AG04449 (cell line): ENCODE data around the gene GNG8.

Experiments
- CTCF ChIA-PET: fragments of 350-600 bp; formaldehyde crosslinking; extraction: SDS; loops from one replicate; lab custom pipeline; 2021; ENCODE audit warnings: antibody characterized with exemption; lab: Yijun Ruan, JAX
- POLR2A ChIA-PET: fragments of 400-600, 350-600 bp; formaldehyde crosslinking; extraction: SDS; loops from one replicate; lab custom pipeline; 2020; ENCODE audit warnings: antibody characterized with exemption, inconsistent platforms; lab: Yijun Ruan, JAX
- DNase-seq: peaks from one replicate; pipeline ENCODE4 v3.0.0-alpha.2; 2010; ENCODE audit warnings: low read depth, low spot score
- H3K4me3 ChIP-seq: 2 replicates; pipeline ENCODE4 v1.5.1; 2011; ENCODE audit warnings: low read depth, mild to moderate bottlenecking, control low read depth, low read length
- TF ChIP-seq, protein P1 (sequence below): IDR thresholded peaks from one replicate; pipeline ENCODE4 v1.5.1; 2011; ENCODE audit warnings: mild to moderate bottlenecking, moderate library complexity, low read length, control low read depth, inconsistent platforms; ENCODE audit not compliant: insufficient read depth; ENCODE audit errors: missing control alignments

The GNG8 gene

DNA sequence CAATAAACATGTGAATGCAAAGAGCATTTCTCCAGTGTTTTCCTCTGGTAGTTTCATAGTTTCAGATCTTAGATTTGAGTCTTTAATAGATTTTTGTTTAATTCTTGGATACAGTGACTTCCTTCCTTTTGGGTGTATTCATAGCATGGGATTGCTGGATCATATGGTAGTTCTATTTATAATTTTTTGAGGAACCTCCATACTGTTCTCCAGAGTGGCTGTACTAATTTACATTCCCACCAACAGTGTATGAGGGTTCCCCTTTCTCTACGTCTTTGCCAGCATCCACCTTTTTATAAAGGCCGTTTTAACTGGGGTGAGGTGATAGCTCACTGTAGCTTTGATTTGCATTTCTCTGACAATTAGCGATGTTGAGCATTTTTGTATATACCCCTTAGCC, 44.1 kb downstream of the GNG8 start:
- ChIA-PET CTCF (no interaction called here), POLR2A (no interaction called here)
- TF ChIP-seq, protein P1, sequence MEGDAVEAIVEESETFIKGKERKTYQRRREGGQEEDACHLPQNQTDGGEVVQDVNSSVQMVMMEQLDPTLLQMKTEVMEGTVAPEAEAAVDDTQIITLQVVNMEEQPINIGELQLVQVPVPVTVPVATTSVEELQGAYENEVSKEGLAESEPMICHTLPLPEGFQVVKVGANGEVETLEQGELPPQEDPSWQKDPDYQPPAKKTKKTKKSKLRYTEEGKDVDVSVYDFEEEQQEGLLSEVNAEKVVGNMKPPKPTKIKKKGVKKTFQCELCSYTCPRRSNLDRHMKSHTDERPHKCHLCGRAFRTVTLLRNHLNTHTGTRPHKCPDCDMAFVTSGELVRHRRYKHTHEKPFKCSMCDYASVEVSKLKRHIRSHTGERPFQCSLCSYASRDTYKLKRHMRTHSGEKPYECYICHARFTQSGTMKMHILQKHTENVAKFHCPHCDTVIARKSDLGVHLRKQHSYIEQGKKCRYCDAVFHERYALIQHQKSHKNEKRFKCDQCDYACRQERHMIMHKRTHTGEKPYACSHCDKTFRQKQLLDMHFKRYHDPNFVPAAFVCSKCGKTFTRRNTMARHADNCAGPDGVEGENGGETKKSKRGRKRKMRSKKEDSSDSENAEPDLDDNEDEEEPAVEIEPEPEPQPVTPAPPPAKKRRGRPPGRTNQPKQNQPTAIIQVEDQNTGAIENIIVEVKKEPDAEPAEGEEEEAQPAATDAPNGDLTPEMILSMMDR: no peak
- DNase-seq: no peak
- no peak overlapping the region for H3K4me3 ChIP-seq

DNA sequence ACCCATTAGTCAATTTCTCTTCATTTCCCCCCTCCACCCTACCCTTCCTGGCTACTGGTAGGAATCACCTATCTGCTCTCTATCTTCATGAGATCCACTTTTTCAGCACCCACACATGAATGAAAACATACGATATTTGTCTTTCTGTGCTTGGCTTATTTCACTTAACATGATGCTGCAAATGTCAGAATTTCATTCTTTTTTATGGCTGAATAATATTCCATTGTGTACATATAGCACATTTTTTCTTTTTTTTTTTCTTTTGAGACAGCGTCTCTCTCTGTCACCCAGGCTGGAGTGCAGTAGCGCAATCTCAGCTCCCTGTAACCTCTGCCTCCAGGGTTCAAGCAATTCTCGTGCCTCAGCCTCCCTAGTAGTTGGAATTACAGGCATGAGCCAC, 44.7 kb downstream of the GNG8 start:
- no peak overlapping the region for H3K4me3 ChIP-seq
- no peak for DNase-seq
- CTCF ChIA-PET: interaction anchor here (0.8 kb wide), 1 partner anchor 49 kb away, joined by 3 read pairs; no protein-coding TSS in a partner anchor
- TF ChIP-seq, protein P1: no peak
- POLR2A ChIA-PET: no interaction called here

DNA sequence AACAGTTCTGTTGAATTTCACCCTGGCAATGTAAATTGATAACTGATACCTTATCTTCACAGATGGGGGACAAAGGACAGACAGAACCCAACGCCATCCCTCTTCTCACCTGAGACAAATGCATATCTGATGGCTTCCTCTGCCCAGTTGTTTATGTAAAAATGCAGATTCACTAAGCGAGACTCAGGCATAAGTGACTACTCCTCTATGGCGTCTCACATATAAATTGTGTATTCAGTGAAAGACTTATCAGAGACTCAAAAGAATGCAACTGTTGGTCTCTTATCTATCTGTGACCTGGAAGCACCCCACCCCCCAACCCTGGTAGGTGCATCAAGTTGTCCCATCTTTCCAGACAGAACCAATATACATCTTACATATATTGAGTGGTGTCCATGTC, 48.1 kb downstream of the GNG8 start:
- no peak overlapping the region for H3K4me3 ChIP-seq
- POLR2A ChIA-PET: interaction anchor here (0.6 to 1.0 kb wide), 2 partner anchors 13 to 43 kb away, joined by 3 read pairs; no protein-coding TSS in a partner anchor
- CTCF ChIA-PET: no interaction called here
- TF ChIP-seq, protein P1: no peak
- DNase-seq: no peak

- TF ChIP-seq, protein P1: no peak
- no peak overlapping the region for H3K4me3 ChIP-seq
- ChIA-PET CTCF (no interaction called here), POLR2A (no interaction called here)
- DNase-seq: no peak
Observed at GRCh38 chr19:46586294-46586693, 49.7 kb downstream of the GNG8 start.

- no peak for DNase-seq
- POLR2A ChIA-PET: no interaction called here
- TF ChIP-seq, protein P1: no peak
- H3K4me3 ChIP-seq: no peak overlapping the region
- CTCF ChIA-PET: interaction anchor here (0.7 to 1.1 kb wide), 2 partner anchors 77 to 222 kb away, joined by 3 read pairs; no protein-coding TSS in a partner anchor
Observed at GRCh38 chr19:46585539-46585938, 50.5 kb downstream of the GNG8 start.
